Thyroid gland (tissue), 4 donors: ENCODE results near the gene MTA3. TPM values are rescaled to one million over a fixed set of nuclear protein-coding genes. Genes with fewer than 3 reads are reported as not detected.
A peak's percentile ranks its signal among the peaks of the same experiment; 100 is the strongest.

Source experiments
- DNase-seq, 2 donors: peaks; one replicate each; pipeline ENCODE4 v3.0.0-alpha.2; 2019
- H3K27ac ChIP-seq, 3 donors: fragments of 200-600 bp; sonication (generic); 1 replicate in 2 of 3; 2 replicates in 1 of 3; pipeline ENCODE4 v1.5.1; 2016 to 2019; ENCODE audit warnings: mild to moderate bottlenecking in 1 of 3, moderate library complexity in 1 of 3
- H3K27me3 ChIP-seq: fragments of 200-600 bp; sonication (generic); one replicate; pipeline ENCODE4 v1.5.1; 2019
- H3K36me3 ChIP-seq, 2 donors: fragments of 200-600 bp; sonication (generic); one replicate each; pipeline ENCODE4 v1.5.1; 2016 to 2019
- H3K4me1 ChIP-seq, 2 donors: fragments of 200-600 bp; sonication (generic); one replicate each; pipeline ENCODE4 v1.5.1; 2017 to 2019
- H3K4me3 ChIP-seq, 3 donors: fragments of 200-600 bp; sonication (generic); replicated peaks in 1 of 3; 1 replicate in 2 of 3; 2 replicates in 1 of 3; pipeline ENCODE4 v1.5.1; 2016; ENCODE audit warnings: mild to moderate bottlenecking in 1 of 3
- H3K9me3 ChIP-seq: fragments of 200-600 bp; sonication (generic); one replicate; pipeline ENCODE4 v1.5.1; 2017
- POLR2A ChIP-seq, 2 donors: fragments of 450-650 bp; IDR thresholded peaks; one replicate each; pipeline ENCODE4 v1.6.1; 2017; ENCODE audit warnings: antibody characterized with exemption in 2 of 2, mild to moderate bottlenecking in 2 of 2, moderate library complexity in 1 of 2
- WGBS, 2 donors: methylation state at CpG; one replicate each; pipeline ENCODE4 v1.1.5; 2017; 5-methylcytosine and 5-hydroxymethylcytosine counted together
- intact Hi-C: fragments of 100-400 bp; cut with DNase I; formaldehyde crosslinking; loops from one replicate; pipeline ENCODE4 v1.15.1; 2023
- small RNA-seq: library from RNA; depleted of rRNA; stranded (forward); fragments of <200 nt; gene quantifications from one replicate; pipeline ENCODE3, GENCODE V24; 2016
- total RNA-seq, 4 donors: library from RNA; depleted of rRNA; stranded (reverse); fragments of >200 nt; gene quantifications; one replicate each; pipeline ENCODE4 v1.2.3, GENCODE V29; 2016
- TF ChIP-seq, protein P1 (sequence below), 6 experiments: fragments of 200-600 bp in 3 of 6; fragments of 450-650 bp in 3 of 6; sonication (generic) in 3 of 6; IDR thresholded peaks; one replicate each; pipeline ENCODE4 v1.5.1; 2016 to 2019; ENCODE audit warnings: antibody characterized with exemption in 6 of 6, mild to moderate bottlenecking in 2 of 6, inconsistent platforms in 1 of 6, moderate library complexity in 1 of 6

The MTA3 gene
- total RNA-seq, 4 donors from 2014 or later = 29.8 to 50.0 (median 34.0) TPM

- intact Hi-C loops = no loop called here
- no peaks in the 10 kb centered on the region for H3K27me3 ChIP-seq
- H3K9me3 ChIP-seq = no peaks in the 10 kb centered on the region
- no peaks in the 10 kb centered on the region for H3K36me3 ChIP-seq
- no peak overlapping the region for H3K27ac ChIP-seq
- H3K4me3 ChIP-seq = no peak overlapping the region
- peak; percentile 18 to 41 for DNase-seq
- TF ChIP-seq, protein P1, sequence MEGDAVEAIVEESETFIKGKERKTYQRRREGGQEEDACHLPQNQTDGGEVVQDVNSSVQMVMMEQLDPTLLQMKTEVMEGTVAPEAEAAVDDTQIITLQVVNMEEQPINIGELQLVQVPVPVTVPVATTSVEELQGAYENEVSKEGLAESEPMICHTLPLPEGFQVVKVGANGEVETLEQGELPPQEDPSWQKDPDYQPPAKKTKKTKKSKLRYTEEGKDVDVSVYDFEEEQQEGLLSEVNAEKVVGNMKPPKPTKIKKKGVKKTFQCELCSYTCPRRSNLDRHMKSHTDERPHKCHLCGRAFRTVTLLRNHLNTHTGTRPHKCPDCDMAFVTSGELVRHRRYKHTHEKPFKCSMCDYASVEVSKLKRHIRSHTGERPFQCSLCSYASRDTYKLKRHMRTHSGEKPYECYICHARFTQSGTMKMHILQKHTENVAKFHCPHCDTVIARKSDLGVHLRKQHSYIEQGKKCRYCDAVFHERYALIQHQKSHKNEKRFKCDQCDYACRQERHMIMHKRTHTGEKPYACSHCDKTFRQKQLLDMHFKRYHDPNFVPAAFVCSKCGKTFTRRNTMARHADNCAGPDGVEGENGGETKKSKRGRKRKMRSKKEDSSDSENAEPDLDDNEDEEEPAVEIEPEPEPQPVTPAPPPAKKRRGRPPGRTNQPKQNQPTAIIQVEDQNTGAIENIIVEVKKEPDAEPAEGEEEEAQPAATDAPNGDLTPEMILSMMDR (IDR thresholded peaks at IDR 0.05) = no peak
- no peak for TF ChIP-seq POLR2A (IDR thresholded peaks at IDR 0.05)
- peaks cover 0 to 4% of the 10 kb centered on the region in 2 donors for H3K4me1 ChIP-seq
- WGBS, 2 donors = 42 to 54% methylated on average over 4 of the region's 4 CpGs
These were observed 232.9 kb downstream of the MTA3 start for GRCh38 chr2:42801381-42801780.

DNA sequence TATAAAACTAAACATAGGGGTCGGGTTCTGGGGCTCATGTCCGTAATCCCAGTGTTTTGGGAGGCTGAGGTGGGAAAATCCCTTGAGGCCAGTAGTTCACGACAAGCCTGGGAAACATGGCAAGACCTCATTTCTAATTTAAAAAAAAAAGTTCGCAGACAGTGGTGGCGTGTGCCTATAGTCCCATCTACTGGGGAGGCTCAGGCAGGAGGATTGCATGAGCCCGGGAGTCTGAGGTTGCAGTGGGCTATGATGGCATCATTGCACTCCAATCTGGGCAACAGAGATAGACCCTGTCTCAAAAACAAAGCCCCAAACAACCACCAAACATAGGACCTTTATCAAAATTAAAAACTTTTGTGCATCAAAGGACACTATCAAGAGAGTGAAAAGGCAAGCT, 233.7 kb downstream of the MTA3 start:
- no peaks in the 10 kb centered on the region for H3K9me3 ChIP-seq
- no peak overlapping the region for H3K4me3 ChIP-seq
- no peak for DNase-seq
- H3K27me3 ChIP-seq = no peaks in the 10 kb centered on the region
- no peak overlapping the region for H3K27ac ChIP-seq
- WGBS, 2 donors = 86 to 93% methylated on average over 6 of the region's 6 CpGs
- TF ChIP-seq, protein P1 (IDR thresholded peaks at IDR 0.05) = no peak
- no peak for TF ChIP-seq POLR2A (IDR thresholded peaks at IDR 0.05)
- peaks cover 0 to 4% of the 10 kb centered on the region in 2 donors for H3K4me1 ChIP-seq
- H3K36me3 ChIP-seq = no peaks in the 10 kb centered on the region
- intact Hi-C loops = no loop called here

- Histone ChIP-seq H3K27ac (no peak overlapping the region), H3K9me3 (no peaks in the 10 kb centered on the region), H3K4me1 (peaks cover 6 to 11% of the 10 kb centered on the region in 2 donors), H3K36me3 (no peaks in the 10 kb centered on the region), H3K4me3 (no peak overlapping the region), H3K27me3 (no peaks in the 10 kb centered on the region)
- 65 to 76% methylated on average over 3 of the region's 3 CpGs for WGBS, 2 donors
- intact Hi-C loops = no loop called here
- TF ChIP-seq, protein P1 (IDR thresholded peaks at IDR 0.05) = no peak
- TF ChIP-seq POLR2A (IDR thresholded peaks at IDR 0.05) = no peak
- no peak for DNase-seq
These were observed 235.9 kb downstream of the MTA3 start for GRCh38 chr2:42804338-42804737.

GRCh38 chr2:42804891-42805290, 236.5 kb downstream of the MTA3 start:
- WGBS, 2 donors = 78% methylated on average over 5 of the region's 5 CpGs
- TF ChIP-seq, protein P1 (IDR thresholded peaks at IDR 0.05) = no peak
- no peak for TF ChIP-seq POLR2A (IDR thresholded peaks at IDR 0.05)
- H3K9me3 ChIP-seq = no peaks in the 10 kb centered on the region
- H3K27ac ChIP-seq = no peak overlapping the region
- H3K4me1 ChIP-seq = peaks cover 6 to 12% of the 10 kb centered on the region in 2 donors
- no peaks in the 10 kb centered on the region for H3K27me3 ChIP-seq
- H3K36me3 ChIP-seq = no peaks in the 10 kb centered on the region
- H3K4me3 ChIP-seq = no peak overlapping the region
- DNase-seq = no peak
- intact Hi-C loops = no loop called here

Small RNAs within 50 kb of the gene (small RNA-seq; reads per million reads assigned to genes)
- not detected for gene AC074375.1
- gene RNU6-137P = not detected

Other genes starting within 250 kb of the MTA3 start
- 100 to 1,000 TPM in 3 of 4 donors, 10 to 100 TPM in 1; 98.7 to 129 (median 119) TPM for gene COX7A2L, start 207.4 kb upstream of the MTA3 start, total RNA-seq
- not detected for gene KCNG3, start 74.7 kb upstream of the MTA3 start, total RNA-seq
- 1 to 10 TPM in 1 of 4 donors, under 1 TPM in 2, not detected in 1; 0.78 to 1.3 (median 0.98) TPM for gene OXER1, start 195.5 kb downstream of the MTA3 start, total RNA-seq
- gene HAAO, start 224.0 kb downstream of the MTA3 start, total RNA-seq = 1 to 10 TPM; 2.2 to 6.8 (median 3.9) TPM